ENCODE results near the gene C1orf52. TPM values are rescaled to one million over a fixed set of nuclear protein-coding genes. Genes with fewer than 3 reads are reported as not detected.
A peak's percentile ranks its signal among the peaks of the same experiment; 100 is the strongest.

The C1orf52 gene
- total and polyA plus RNA-seq, 2 of the 13 experiments (the other 11 are each of a cell fraction or from before 2014, with no cell fraction given): 19.4 to 27.4 TPM

- DNase-seq (ENCODE audit: low spot score) (no peak), ATAC-seq (no peak), FAIRE-seq (no peak)
- H3K9ac ChIP-seq (ENCODE audit: insufficient read depth, low read depth, low read length): no peak overlapping the region
- BruUV-seq (replicated peaks): no TSS peak
- 0 out of 5 replicates have a peak, but pooled peaks cover 0 to 4% of the 10 kb centered on the region in 2 experiments for H3K27me3 ChIP-seq (ENCODE audit: control insufficient read depth in 1 of 2, insufficient read depth in 2 of 2, low read length in 2 of 2)
- H3K9me3 ChIP-seq (ENCODE audit: low read length): no peaks in the 10 kb centered on the region
- no peak overlapping the region for H3K4me3 ChIP-seq (replicated peaks in 1 of 3; ENCODE audit: insufficient read depth in 1 of 3, low read depth in 2 of 3, low read length in 3 of 3)
- intact Hi-C loops (cut with micrococcal nuclease; ENCODE audit: unreplicated experiment) (loop anchor here (10.0 kb wide), 1 partner anchor 581 kb away; no protein-coding TSS in a partner anchor), in situ Hi-C loops (cut with HindIII; ENCODE audit: extremely low pct_ligation_motif_present, low pct_unique_long_range_greater_than_20kb) (loop anchor here (10.0 kb wide), 1 partner anchor 581 kb away; no protein-coding TSS in a partner anchor)
- CTCF ChIA-PET (ENCODE audit: low intra/inter-chr PET ratio, low total read pairs): no interaction called here
- no peaks in the 10 kb centered on the region for H4K20me1 ChIP-seq (ENCODE audit: insufficient read depth, low read length)
- H3K4me1 ChIP-seq (ENCODE audit: insufficient read depth, low read length): peaks cover 14% of the 10 kb centered on the region
- POLR2A ChIA-PET: no interaction called here
- no peak overlapping the region for H3K4me2 ChIP-seq (ENCODE audit: low read depth, low read length)
- H3K79me2 ChIP-seq (ENCODE audit: insufficient read depth, low read length): no peaks in the 10 kb centered on the region
- no peak overlapping the region for H2AFZ ChIP-seq (ENCODE audit: low read length)
- H3K36me3 ChIP-seq (replicated peaks in 1 of 2; ENCODE audit: control insufficient read depth in 1 of 2, insufficient read depth in 2 of 2, low read length in 2 of 2): no peaks in the 10 kb centered on the region
- 38% methylated on average over 4 of the region's 4 CpGs for WGBS (ENCODE audit: low lambda C conversion rate)
- no peak overlapping the region for H3K27ac ChIP-seq (ENCODE audit: extremely low read length, insufficient read depth, low read length)
- TF ChIP-seq ZNF609 (CRISPR knock-in tag; IDR thresholded peaks at IDR 0.05; ENCODE audit: borderline replicate concordance) (no peak), ZNF451 (CRISPR knock-in tag; IDR thresholded peaks at IDR 0.05) (no peak), PTBP1 (IDR thresholded peaks at IDR 0.05; ENCODE audit: low read depth, low read length, poor library complexity, severe bottlenecking) (no peak), NFYC (CRISPR knock-in tag; IDR thresholded peaks at IDR 0.05) (no peak), THAP11 (CRISPR knock-in tag; IDR thresholded peaks at IDR 0.05) (peak; percentile 79), SCMH1 (CRISPR knock-in tag; IDR thresholded peaks at IDR 0.05; ENCODE audit: borderline replicate concordance) (no peak), ZNF143 (CRISPR knock-in tag; IDR thresholded peaks at IDR 0.05) (0 out of 2 replicates have a peak, but pooled peaks have one; percentile 34), PHF20 (CRISPR knock-in tag; IDR thresholded peaks at IDR 0.05) (no peak), FLYWCH1 (CRISPR knock-in tag; IDR thresholded peaks at IDR 0.05) (no peak), PRPF4 (IDR thresholded peaks at IDR 0.05; ENCODE audit: low read depth, low read length, poor library complexity, severe bottlenecking) (no peak), ZNF629 (CRISPR knock-in tag; conservative IDR thresholded peaks at IDR 0.05) (no peak), ZNF530 (CRISPR knock-in tag; IDR thresholded peaks at IDR 0.05; ENCODE audit: low read depth) (no peak), RAD21 (CRISPR knock-in tag; IDR thresholded peaks at IDR 0.05) (no peak), ZNF580 (CRISPR knock-in tag; IDR thresholded peaks at IDR 0.05; ENCODE audit: borderline replicate concordance, low read depth) (no peak), SIN3A (IDR thresholded peaks at IDR 0.05; ENCODE audit: borderline replicate concordance, low read depth, low read length) (no peak), ZNF615 (CRISPR knock-in tag; IDR thresholded peaks at IDR 0.05; ENCODE audit: borderline replicate concordance) (no peak), GABPA (IDR thresholded peaks at IDR 0.05; ENCODE audit: low read depth, low read length) (no peak), GABPA (CRISPR knock-in tag; IDR thresholded peaks at IDR 0.05; ENCODE audit: low read depth) (peak; percentile 66), NFRKB (IDR thresholded peaks at IDR 0.05) (no peak), AKAP8 (CRISPR knock-in tag; IDR thresholded peaks at IDR 0.05) (no peak), TEF (CRISPR knock-in tag; IDR thresholded peaks at IDR 0.05) (no peak)
These were observed 44.1 kb upstream of the C1orf52 start for GRCh38 chr1:85303440-85304162.

Measured in HepG2 (cell line).